K562 (cell line): ENCODE data around the gene PYM1. TPM values are rescaled to one million over a fixed set of nuclear protein-coding genes. Genes with fewer than 3 reads are reported as not detected.

Source experiments
- ASH1L ChIP-seq: fragments of 450-650 bp; IDR thresholded peaks from 2 replicates; pipeline ENCODE4 v1.6.1; 2018; ENCODE audit warnings: borderline replicate concordance, mild to moderate bottlenecking, low read depth; ENCODE audit not compliant: partially characterized antibody
- CBFA2T3 ChIP-seq: fragments of 450-650 bp; IDR thresholded peaks from 2 replicates; pipeline ENCODE4 v1.6.1; 2017
- CHD2 ChIP-seq: IDR thresholded peaks from 2 replicates; pipeline ENCODE4 v1.6.1; 2011; ENCODE audit warnings: low read depth, low read length
- ETV6 ChIP-seq, 3 experiments: fragments of 150-350 bp in 1 of 3; sonication (generic) in 1 of 3; formaldehyde crosslinking in 1 of 3; IDR thresholded peaks; 2 replicates each; pipeline versions ENCODE4 v1.6.1 to v1.8.0; 2014 to 2022; ENCODE audit warnings: borderline replicate concordance in 2 of 3, low read depth in 2 of 3, antibody characterized with exemption in 1 of 3, low read length in 1 of 3, mild to moderate bottlenecking in 1 of 3, missing genetic modification reagents in 1 of 3
- FOXA1 ChIP-seq: fragments of 450-650 bp; IDR thresholded peaks from 2 replicates; pipeline ENCODE4 v1.6.1; 2016; ENCODE audit warnings: mild to moderate bottlenecking, borderline replicate concordance
- KAT7 ChIP-seq: sonication (generic); formaldehyde crosslinking; IDR thresholded peaks from 2 replicates; pipeline ENCODE4 v1.8.0; 2022; ENCODE audit warnings: missing genetic modification reagents, mild to moderate bottlenecking, borderline replicate concordance
- KLF13 ChIP-seq: fragments of 450-650 bp; IDR thresholded peaks from 2 replicates; pipeline ENCODE4 v1.6.1; 2016; ENCODE audit warnings: missing genetic modification characterization, low read depth, mild to moderate bottlenecking, missing compliant biosample characterization, moderate library complexity, borderline replicate concordance
- PHB2 ChIP-seq: fragments of 450-650 bp; IDR thresholded peaks from 2 replicates; pipeline ENCODE4 v1.6.1; 2017; ENCODE audit warnings: low read depth
- POLR2H ChIP-seq: IDR thresholded peaks from 2 replicates; pipeline ENCODE4 v1.6.1; 2016; ENCODE audit warnings: missing genetic modification characterization, low read depth, mild to moderate bottlenecking, control low read depth, missing compliant biosample characterization, moderate library complexity
- SOX6 ChIP-seq: fragments of 450-650 bp; IDR thresholded peaks from 2 replicates; pipeline ENCODE4 v1.6.1; 2014; ENCODE audit warnings: mild to moderate bottlenecking
- TCF3 ChIP-seq: sonication (generic); formaldehyde crosslinking; IDR thresholded peaks from 2 replicates; pipeline ENCODE4 v1.4.0; 2020; ENCODE audit warnings: mild to moderate bottlenecking, missing genetic modification reagents
- ZBTB8A ChIP-seq: fragments of 450-650 bp; IDR thresholded peaks from 2 replicates; pipeline ENCODE4 v1.6.1; 2018; ENCODE audit warnings: mild to moderate bottlenecking, moderate library complexity; ENCODE audit not compliant: partially characterized antibody
- polyA plus RNA-seq, 8 experiments: library from polyadenylated mRNA; depleted of rRNA in 4 of 8; stranded (reverse) in 5 of 8; unstranded in 3 of 8; fragments of >200 nt; fragmentation: Nextera tagmentation in 2 of 8; fragmentation: Illumina TruSeq in 1 of 8; extraction: Ambion mirVana in 2 of 8; extraction: Trizol in 1 of 8; gene quantifications; 2 replicates each; pipeline versions ENCODE4 v1.2.1 to v1.2.3, GENCODE V29; 2011 to 2014; ENCODE audit warnings: inconsistent platforms in 1 of 8, missing spikeins in 1 of 8
- total RNA-seq, 7 experiments: library from RNA; depleted of rRNA in 6 of 7; stranded (reverse); fragments of >200 nt in 6 of 7; fragmentation: Illumina TruSeq in 2 of 7; extraction: Trizol in 2 of 7; gene quantifications; 2 replicates each; pipeline versions ENCODE4 v1.2.1 to v1.2.3, GENCODE V29; 2011 to 2021; ENCODE audit warnings: low replicate concordance in 1 of 7
- TF ChIP-seq, protein P1 (sequence below): sonication (generic); formaldehyde crosslinking; IDR thresholded peaks from 2 replicates; pipeline ENCODE4 v1.8.0; 2022; ENCODE audit warnings: mild to moderate bottlenecking, missing genetic modification reagents
- TF ChIP-seq, protein P2 (sequence below): sonication (generic); formaldehyde crosslinking; IDR thresholded peaks from 2 replicates; pipeline ENCODE4 v1.8.0; 2022; ENCODE audit warnings: missing genetic modification reagents, mild to moderate bottlenecking, borderline replicate concordance
- TF ChIP-seq, protein P3 (sequence below): sonication (generic); formaldehyde crosslinking; IDR thresholded peaks from 2 replicates; pipeline ENCODE4 v1.9.0; 2022; ENCODE audit warnings: mild to moderate bottlenecking, missing genetic modification reagents
- TF ChIP-seq, protein P4 (sequence below): sonication (generic); formaldehyde crosslinking; IDR thresholded peaks from 2 replicates; pipeline ENCODE4 v1.9.0; 2022; ENCODE audit warnings: mild to moderate bottlenecking, missing genetic modification reagents
- TF ChIP-seq, protein P5 (sequence below): IDR thresholded peaks from 2 replicates; pipeline ENCODE4 v1.6.1; 2016; ENCODE audit warnings: missing genetic modification characterization, missing compliant biosample characterization
- TF ChIP-seq, protein P6 (sequence below): fragments of 450-650 bp; IDR thresholded peaks from 2 replicates; pipeline ENCODE4 v1.7.1; 2018; ENCODE audit warnings: mild to moderate bottlenecking, low read depth; ENCODE audit not compliant: partially characterized antibody

The PYM1 gene
- total and polyA plus RNA-seq, 9 of the 15 experiments (the other 6 are each of a cell fraction or from before 2014, with no cell fraction given): 29.0 to 51.3 (median 34.1) TPM

DNA sequence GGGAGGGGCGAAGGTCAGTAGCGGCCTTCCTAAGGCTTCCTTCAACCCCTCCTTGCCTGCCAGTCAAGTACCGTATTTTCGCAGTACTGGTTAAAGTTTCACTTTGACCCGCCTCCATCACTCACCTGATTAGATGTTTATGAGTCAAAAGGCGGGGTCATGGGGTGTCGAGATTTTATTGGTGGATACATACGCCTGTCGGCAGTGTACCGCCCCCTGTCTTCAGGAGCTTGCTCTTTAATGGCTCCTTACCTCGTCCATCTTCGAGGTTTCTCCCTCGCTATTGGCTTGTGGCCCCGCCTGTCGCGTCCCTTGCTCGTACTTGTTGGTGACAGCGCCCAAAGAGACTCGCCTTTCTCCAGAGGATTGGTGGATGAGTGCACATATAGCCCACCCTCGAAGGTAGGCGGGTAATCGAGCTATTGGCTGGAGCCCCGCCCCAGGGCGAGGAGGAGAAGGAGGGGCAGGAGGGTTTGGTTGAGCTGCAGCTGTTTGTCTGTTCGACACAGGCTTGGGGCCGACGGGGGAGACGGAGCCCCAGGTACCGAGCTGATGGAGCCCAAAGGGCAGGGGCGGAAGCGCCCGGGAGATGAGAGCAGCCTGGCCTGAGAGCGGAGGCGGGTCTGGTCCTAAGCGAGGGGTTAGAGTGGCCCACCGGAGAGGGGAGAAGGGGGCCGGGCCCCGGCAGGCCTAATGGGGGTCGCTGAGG lies 46.1 kb upstream of the PYM1 start, which contains the start of gene RAB5B (continued):
- TF ChIP-seq, protein P1, sequence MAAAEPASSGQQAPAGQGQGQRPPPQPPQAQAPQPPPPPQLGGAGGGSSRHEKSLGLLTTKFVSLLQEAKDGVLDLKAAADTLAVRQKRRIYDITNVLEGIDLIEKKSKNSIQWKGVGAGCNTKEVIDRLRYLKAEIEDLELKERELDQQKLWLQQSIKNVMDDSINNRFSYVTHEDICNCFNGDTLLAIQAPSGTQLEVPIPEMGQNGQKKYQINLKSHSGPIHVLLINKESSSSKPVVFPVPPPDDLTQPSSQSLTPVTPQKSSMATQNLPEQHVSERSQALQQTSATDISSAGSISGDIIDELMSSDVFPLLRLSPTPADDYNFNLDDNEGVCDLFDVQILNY: no peak
- TF ChIP-seq, protein P2, sequence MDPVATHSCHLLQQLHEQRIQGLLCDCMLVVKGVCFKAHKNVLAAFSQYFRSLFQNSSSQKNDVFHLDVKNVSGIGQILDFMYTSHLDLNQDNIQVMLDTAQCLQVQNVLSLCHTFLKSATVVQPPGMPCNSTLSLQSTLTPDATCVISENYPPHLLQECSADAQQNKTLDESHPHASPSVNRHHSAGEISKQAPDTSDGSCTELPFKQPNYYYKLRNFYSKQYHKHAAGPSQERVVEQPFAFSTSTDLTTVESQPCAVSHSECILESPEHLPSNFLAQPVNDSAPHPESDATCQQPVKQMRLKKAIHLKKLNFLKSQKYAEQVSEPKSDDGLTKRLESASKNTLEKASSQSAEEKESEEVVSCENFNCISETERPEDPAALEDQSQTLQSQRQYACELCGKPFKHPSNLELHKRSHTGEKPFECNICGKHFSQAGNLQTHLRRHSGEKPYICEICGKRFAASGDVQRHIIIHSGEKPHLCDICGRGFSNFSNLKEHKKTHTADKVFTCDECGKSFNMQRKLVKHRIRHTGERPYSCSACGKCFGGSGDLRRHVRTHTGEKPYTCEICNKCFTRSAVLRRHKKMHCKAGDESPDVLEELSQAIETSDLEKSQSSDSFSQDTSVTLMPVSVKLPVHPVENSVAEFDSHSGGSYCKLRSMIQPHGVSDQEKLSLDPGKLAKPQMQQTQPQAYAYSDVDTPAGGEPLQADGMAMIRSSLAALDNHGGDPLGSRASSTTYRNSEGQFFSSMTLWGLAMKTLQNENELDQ (CRISPR knock-in tag): no peak
- peak; percentile 54 for TF ChIP-seq POLR2H (tag)
- TF ChIP-seq KLF13 (tag): no peak
- TF ChIP-seq FOXA1: no peak
- TF ChIP-seq, protein P3, sequence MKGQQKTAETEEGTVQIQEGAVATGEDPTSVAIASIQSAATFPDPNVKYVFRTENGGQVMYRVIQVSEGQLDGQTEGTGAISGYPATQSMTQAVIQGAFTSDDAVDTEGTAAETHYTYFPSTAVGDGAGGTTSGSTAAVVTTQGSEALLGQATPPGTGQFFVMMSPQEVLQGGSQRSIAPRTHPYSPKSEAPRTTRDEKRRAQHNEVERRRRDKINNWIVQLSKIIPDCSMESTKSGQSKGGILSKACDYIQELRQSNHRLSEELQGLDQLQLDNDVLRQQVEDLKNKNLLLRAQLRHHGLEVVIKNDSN (CRISPR knock-in tag): peak; percentile 70
- no peak; the same call in 1 of the 2 replicates for TF ChIP-seq KAT7 (CRISPR knock-in tag)
- TF ChIP-seq CHD2: peak; percentile 94
- TF ChIP-seq ETV6 (IDR thresholded peaks at IDR 0.05; ENCODE audit: borderline replicate concordance in 1 of 2, low read depth in 2 of 2, low read length in 1 of 2): no peak
- no peak for TF ChIP-seq ETV6 (CRISPR knock-in tag; IDR thresholded peaks at IDR 0.05; ENCODE audit: borderline replicate concordance)
- TF ChIP-seq, protein P4, sequence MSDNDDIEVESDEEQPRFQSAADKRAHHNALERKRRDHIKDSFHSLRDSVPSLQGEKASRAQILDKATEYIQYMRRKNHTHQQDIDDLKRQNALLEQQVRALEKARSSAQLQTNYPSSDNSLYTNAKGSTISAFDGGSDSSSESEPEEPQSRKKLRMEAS (CRISPR knock-in tag): peak; percentile 47; the same call in 1 of the 2 replicates
- no peak for TF ChIP-seq TCF3 (CRISPR knock-in tag)
- no peak for TF ChIP-seq CBFA2T3
- TF ChIP-seq ASH1L: peak; percentile 100
- TF ChIP-seq PHB2: no peak
- TF ChIP-seq, protein P5, sequence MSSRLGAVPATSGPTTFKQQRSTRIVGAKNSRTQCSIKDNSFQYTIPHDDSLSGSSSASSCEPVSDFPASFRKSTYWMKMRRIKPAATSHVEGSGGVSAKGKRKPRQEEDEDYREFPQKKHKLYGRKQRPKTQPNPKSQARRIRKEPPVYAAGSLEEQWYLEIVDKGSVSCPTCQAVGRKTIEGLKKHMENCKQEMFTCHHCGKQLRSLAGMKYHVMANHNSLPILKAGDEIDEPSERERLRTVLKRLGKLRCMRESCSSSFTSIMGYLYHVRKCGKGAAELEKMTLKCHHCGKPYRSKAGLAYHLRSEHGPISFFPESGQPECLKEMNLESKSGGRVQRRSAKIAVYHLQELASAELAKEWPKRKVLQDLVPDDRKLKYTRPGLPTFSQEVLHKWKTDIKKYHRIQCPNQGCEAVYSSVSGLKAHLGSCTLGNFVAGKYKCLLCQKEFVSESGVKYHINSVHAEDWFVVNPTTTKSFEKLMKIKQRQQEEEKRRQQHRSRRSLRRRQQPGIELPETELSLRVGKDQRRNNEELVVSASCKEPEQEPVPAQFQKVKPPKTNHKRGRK (tag): no peak
- TF ChIP-seq, protein P6, sequence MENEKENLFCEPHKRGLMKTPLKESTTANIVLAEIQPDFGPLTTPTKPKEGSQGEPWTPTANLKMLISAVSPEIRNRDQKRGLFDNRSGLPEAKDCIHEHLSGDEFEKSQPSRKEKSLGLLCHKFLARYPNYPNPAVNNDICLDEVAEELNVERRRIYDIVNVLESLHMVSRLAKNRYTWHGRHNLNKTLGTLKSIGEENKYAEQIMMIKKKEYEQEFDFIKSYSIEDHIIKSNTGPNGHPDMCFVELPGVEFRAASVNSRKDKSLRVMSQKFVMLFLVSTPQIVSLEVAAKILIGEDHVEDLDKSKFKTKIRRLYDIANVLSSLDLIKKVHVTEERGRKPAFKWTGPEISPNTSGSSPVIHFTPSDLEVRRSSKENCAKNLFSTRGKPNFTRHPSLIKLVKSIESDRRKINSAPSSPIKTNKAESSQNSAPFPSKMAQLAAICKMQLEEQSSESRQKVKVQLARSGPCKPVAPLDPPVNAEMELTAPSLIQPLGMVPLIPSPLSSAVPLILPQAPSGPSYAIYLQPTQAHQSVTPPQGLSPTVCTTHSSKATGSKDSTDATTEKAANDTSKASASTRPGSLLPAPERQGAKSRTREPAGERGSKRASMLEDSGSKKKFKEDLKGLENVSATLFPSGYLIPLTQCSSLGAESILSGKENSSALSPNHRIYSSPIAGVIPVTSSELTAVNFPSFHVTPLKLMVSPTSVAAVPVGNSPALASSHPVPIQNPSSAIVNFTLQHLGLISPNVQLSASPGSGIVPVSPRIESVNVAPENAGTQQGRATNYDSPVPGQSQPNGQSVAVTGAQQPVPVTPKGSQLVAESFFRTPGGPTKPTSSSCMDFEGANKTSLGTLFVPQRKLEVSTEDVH: no peak
- no peak for TF ChIP-seq SOX6
- TF ChIP-seq ZBTB8A: no peak
